BLaER1 (cell line): ENCODE results near the gene CRYL1.

Source experiments
- H3K27ac ChIP-seq: shearing (Covaris generic); formaldehyde crosslinking; 2 replicates; pipeline ENCODE4 v1.8.1; 2022
- H3K27me3 ChIP-seq: shearing (Covaris generic); formaldehyde crosslinking; 2 replicates; pipeline ENCODE4 v1.8.1; 2022
- H3K36me3 ChIP-seq: shearing (Covaris generic); formaldehyde crosslinking; 2 replicates; pipeline ENCODE4 v1.8.1; 2022
- H3K4me1 ChIP-seq: shearing (Covaris generic); formaldehyde crosslinking; 2 replicates; pipeline ENCODE4 v1.8.1; 2022
- H3K4me2 ChIP-seq: shearing (Covaris generic); formaldehyde crosslinking; 2 replicates; pipeline ENCODE4 v1.8.1; 2022
- H3K4me3 ChIP-seq: shearing (Covaris generic); formaldehyde crosslinking; 2 replicates; pipeline ENCODE4 v1.8.1; 2022
- H3K9ac ChIP-seq: shearing (Covaris generic); formaldehyde crosslinking; 2 replicates; pipeline ENCODE4 v1.8.1; 2022
- H3K9me3 ChIP-seq: shearing (Covaris generic); formaldehyde crosslinking; 2 replicates; pipeline ENCODE4 v1.8.1; 2022
- H4K20me1 ChIP-seq: shearing (Covaris generic); formaldehyde crosslinking; 2 replicates; pipeline ENCODE4 v1.8.1; 2022
- Cebpa-rat ChIP-seq: shearing (Covaris generic); IDR thresholded peaks from 2 replicates; pipeline ENCODE4 v1.8.1; 2022

CRYL1 gene

GRCh38 chr13:20497006-20497775 lies 28.5 kb downstream of the CRYL1 start:
- Histone ChIP-seq H3K36me3 (peaks cover 13% of the 10 kb centered on the region), H4K20me1 (no peaks in the 10 kb centered on the region)

GRCh38 chr13:20495087-20496023 lies 30.3 kb downstream of the CRYL1 start:
- H3K9me3 ChIP-seq, result peaks cover 17% of the 10 kb centered on the region
- no peak overlapping the region; the same call in 1 of the 2 replicates for H3K9ac ChIP-seq
- TF ChIP-seq Cebpa-rat, result no peak
- peaks cover 29% of the 10 kb centered on the region for H3K4me1 ChIP-seq
- H3K27me3 ChIP-seq, result no peaks in the 10 kb centered on the region
- H3K4me2 ChIP-seq, result peak overlapping the region; percentile 50
- H4K20me1 ChIP-seq, result no peaks in the 10 kb centered on the region
- H3K4me3 ChIP-seq, result no peak overlapping the region
- no peak overlapping the region for H3K27ac ChIP-seq
- H3K36me3 ChIP-seq, result 0 out of 2 replicates have a peak, but pooled peaks cover 2% of the 10 kb centered on the region

More at GRCh38 chr13:20497006-20497775, 28.5 kb downstream of the CRYL1 start:
- no peak overlapping the region for H3K4me2 ChIP-seq
- TF ChIP-seq Cebpa-rat, result no peak
- no peak overlapping the region for H3K4me3 ChIP-seq
- H3K4me1 ChIP-seq, result peaks cover 20% of the 10 kb centered on the region
- peaks cover 35% of the 10 kb centered on the region for H3K9me3 ChIP-seq
- no peak overlapping the region for H3K27ac ChIP-seq
- H3K9ac ChIP-seq, result no peak overlapping the region
- no peaks in the 10 kb centered on the region for H3K27me3 ChIP-seq

- no peak overlapping the region for H3K27ac ChIP-seq
- no peaks in the 10 kb centered on the region for H3K36me3 ChIP-seq
- H3K4me2 ChIP-seq, result peak overlapping the region; percentile 50
- H3K27me3 ChIP-seq, result no peaks in the 10 kb centered on the region
- peaks cover 29% of the 10 kb centered on the region for H3K4me1 ChIP-seq
- peaks cover 10% of the 10 kb centered on the region for H3K9me3 ChIP-seq
- no peak overlapping the region; the same call in 1 of the 2 replicates for H3K9ac ChIP-seq
- H3K4me3 ChIP-seq, result no peak overlapping the region
- no peaks in the 10 kb centered on the region for H4K20me1 ChIP-seq
- no peak for TF ChIP-seq Cebpa-rat
Observed at GRCh38 chr13:20494656-20495055, 31.0 kb downstream of the CRYL1 start.

GRCh38 chr13:20492641-20493040 lies 33.0 kb downstream of the CRYL1 start:
- no peaks in the 10 kb centered on the region for H3K27me3 ChIP-seq
- no peak overlapping the region for H3K4me3 ChIP-seq
- no peak overlapping the region for H3K4me2 ChIP-seq
- H3K27ac ChIP-seq, result no peak overlapping the region
- peaks cover 29% of the 10 kb centered on the region for H3K4me1 ChIP-seq
- H3K9me3 ChIP-seq, result no peaks in the 10 kb centered on the region
- H3K36me3 ChIP-seq, result no peaks in the 10 kb centered on the region
- H3K9ac ChIP-seq, result no peak overlapping the region
- TF ChIP-seq Cebpa-rat, result no peak
- no peaks in the 10 kb centered on the region for H4K20me1 ChIP-seq

GRCh38 chr13:20491926-20492435 lies 33.7 kb downstream of the CRYL1 start:
- H3K9ac ChIP-seq, result no peak overlapping the region
- no peak for TF ChIP-seq Cebpa-rat
- no peak overlapping the region for H3K4me2 ChIP-seq
- H3K27me3 ChIP-seq, result no peaks in the 10 kb centered on the region
- no peaks in the 10 kb centered on the region for H4K20me1 ChIP-seq
- H3K27ac ChIP-seq, result no peak overlapping the region
- H3K4me3 ChIP-seq, result no peak overlapping the region
- H3K9me3 ChIP-seq, result no peaks in the 10 kb centered on the region
- no peaks in the 10 kb centered on the region for H3K36me3 ChIP-seq
- H3K4me1 ChIP-seq, result peaks cover 29% of the 10 kb centered on the region

- no peak overlapping the region for H3K9ac ChIP-seq
- H4K20me1 ChIP-seq, result no peaks in the 10 kb centered on the region
- no peak overlapping the region for H3K27ac ChIP-seq
- no peak for TF ChIP-seq Cebpa-rat
- no peaks in the 10 kb centered on the region for H3K27me3 ChIP-seq
- no peak overlapping the region for H3K4me2 ChIP-seq
- H3K9me3 ChIP-seq, result 0 out of 2 replicates have a peak, but pooled peaks cover 4% of the 10 kb centered on the region
- H3K4me1 ChIP-seq, result peaks cover 18% of the 10 kb centered on the region; the same call in 1 of the 2 replicates
- no peaks in the 10 kb centered on the region for H3K36me3 ChIP-seq
- no peak overlapping the region for H3K4me3 ChIP-seq
Observed at GRCh38 chr13:20489185-20489820, 36.4 kb downstream of the CRYL1 start.

- H3K36me3 ChIP-seq, result no peaks in the 10 kb centered on the region
- no peak overlapping the region for H3K9ac ChIP-seq
- no peak overlapping the region for H3K4me3 ChIP-seq
- no peak for TF ChIP-seq Cebpa-rat
- H4K20me1 ChIP-seq, result no peaks in the 10 kb centered on the region
- H3K9me3 ChIP-seq, result 0 out of 2 replicates have a peak, but pooled peaks cover 4% of the 10 kb centered on the region
- H3K4me1 ChIP-seq, result peaks cover 30% of the 10 kb centered on the region
- H3K27me3 ChIP-seq, result no peaks in the 10 kb centered on the region
- H3K4me2 ChIP-seq, result no peak overlapping the region
- no peak overlapping the region for H3K27ac ChIP-seq
Observed at GRCh38 chr13:20487927-20488326, 37.7 kb downstream of the CRYL1 start.

GRCh38 chr13:20482787-20483186 lies 42.9 kb downstream of the CRYL1 start:
- peak overlapping the region; percentile 42 for H3K4me3 ChIP-seq
- 0 out of 2 replicates have a peak, but pooled peaks cover 4% of the 10 kb centered on the region for H3K9me3 ChIP-seq
- H3K36me3 ChIP-seq, result no peaks in the 10 kb centered on the region
- no peaks in the 10 kb centered on the region for H3K27me3 ChIP-seq
- peaks cover 51% of the 10 kb centered on the region for H3K4me1 ChIP-seq
- peak overlapping the region; percentile 65 for H3K27ac ChIP-seq
- no peak for TF ChIP-seq Cebpa-rat
- H3K9ac ChIP-seq, result peak overlapping the region; percentile 39; the same call in 1 of the 2 replicates
- H3K4me2 ChIP-seq, result peak overlapping the region; percentile 84
- no peaks in the 10 kb centered on the region for H4K20me1 ChIP-seq

GRCh38 chr13:20482275-20482761 lies 43.3 kb downstream of the CRYL1 start:
- peak overlapping the region; percentile 84 for H3K4me2 ChIP-seq
- peak overlapping the region; percentile 39; the same call in 1 of the 2 replicates for H3K9ac ChIP-seq
- peaks cover 52% of the 10 kb centered on the region for H3K4me1 ChIP-seq
- H3K36me3 ChIP-seq, result no peaks in the 10 kb centered on the region
- peak overlapping the region; percentile 42; the same call in 1 of the 2 replicates for H3K4me3 ChIP-seq
- no peaks in the 10 kb centered on the region for H3K27me3 ChIP-seq
- no peak for TF ChIP-seq Cebpa-rat
- 0 out of 2 replicates have a peak, but pooled peaks cover 4% of the 10 kb centered on the region for H3K9me3 ChIP-seq
- no peaks in the 10 kb centered on the region for H4K20me1 ChIP-seq
- peak overlapping the region; percentile 65; the same call in 1 of the 2 replicates for H3K27ac ChIP-seq
